GM10847 (cell line): ENCODE data around the gene SLC6A6.

Source experiments
- POLR2A ChIP-seq: IDR thresholded peaks from 2 replicates; pipeline ENCODE4 v1.6.1; 2011; ENCODE audit not compliant: insufficient read length; ENCODE audit errors: extremely low read depth

Gene SLC6A6

DNA sequence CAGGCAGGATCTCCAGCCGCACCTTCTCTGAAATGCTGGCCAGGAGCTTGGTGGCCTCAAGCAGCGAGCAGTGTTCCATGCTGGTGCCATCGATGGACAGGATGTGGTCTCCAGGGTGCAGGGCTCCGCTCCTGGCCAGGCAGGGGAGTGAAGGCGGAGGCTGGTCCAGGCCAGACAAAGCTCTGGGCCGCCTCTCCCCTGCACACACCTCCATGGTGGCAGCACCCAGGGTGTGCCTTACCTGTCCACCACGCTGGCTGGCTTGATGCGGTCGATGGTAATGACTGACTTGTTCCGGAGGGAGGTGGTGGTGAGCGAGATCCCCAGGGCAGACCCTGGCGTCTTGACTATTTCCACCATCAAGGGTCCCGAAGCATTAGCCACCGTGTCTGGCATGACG is 117.7 kb downstream of the SLC6A6 start:
- no peak for TF ChIP-seq POLR2A

DNA sequence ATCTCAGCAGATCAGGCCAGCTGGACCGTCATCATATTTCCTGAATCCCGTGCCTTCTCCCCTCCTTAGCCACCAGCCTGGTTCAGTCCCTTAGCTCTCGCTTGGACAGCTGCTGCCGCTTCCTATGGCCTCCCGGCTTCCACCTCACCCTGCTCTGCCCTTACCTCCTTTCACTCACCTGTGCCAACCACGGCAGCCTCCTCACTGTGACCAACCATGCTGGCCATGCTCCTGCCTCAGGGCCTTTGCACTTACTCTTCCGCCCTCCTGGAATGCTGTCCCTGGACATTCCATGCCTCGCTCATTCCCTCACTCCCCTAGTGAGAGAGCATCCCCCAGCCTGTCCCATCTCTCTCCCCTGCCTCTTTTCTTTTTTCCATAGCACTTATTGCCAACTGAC is 118.6 kb downstream of the SLC6A6 start:
- no peak for TF ChIP-seq POLR2A

DNA sequence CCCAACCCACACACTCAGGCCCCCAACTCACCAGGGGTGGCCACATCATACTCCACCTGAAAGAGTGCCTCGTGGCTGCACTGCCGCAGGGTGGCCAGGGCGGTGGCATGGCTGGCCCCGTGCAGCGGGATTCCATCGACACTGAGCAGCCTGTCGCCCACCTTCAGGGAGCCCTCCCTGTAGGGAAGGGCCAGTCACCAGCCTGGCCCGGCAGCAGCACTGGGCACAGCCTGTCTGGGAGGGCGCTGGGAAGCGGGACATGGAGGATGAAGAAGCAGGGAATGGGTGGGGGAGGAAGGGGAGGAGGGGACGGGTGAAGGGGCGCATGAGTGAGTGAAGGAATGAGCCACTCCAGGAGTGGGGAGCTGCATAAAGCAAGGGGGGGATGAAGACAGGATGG is 119.2 kb downstream of the SLC6A6 start:
- no peak for TF ChIP-seq POLR2A

DNA sequence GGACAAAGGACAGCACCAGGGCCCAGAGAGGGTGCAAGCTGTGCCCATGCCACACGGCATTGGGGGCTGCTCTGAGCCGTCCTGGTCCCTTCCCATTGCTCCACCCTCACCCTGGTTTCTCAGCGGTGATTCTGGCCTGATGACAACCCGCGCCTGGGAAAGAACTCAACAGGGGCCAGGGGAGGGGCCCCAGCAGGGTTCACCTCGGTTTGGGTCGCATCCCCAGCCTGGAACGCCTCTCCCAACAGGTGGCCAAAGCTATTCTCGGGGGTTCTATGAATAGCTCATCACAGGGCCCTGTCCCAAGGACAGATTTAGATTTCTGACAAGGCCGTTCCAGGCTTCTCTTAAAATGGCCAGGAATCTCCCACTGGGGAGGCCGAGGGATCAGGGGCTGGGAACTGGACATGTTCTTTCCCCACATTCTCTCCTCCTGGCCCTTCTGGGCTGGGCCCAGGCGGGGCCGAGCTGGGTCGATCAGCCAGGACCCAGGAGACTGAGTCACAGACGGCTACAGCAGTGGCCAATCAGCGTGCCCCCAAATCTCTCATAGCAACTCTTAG is 119.8 kb downstream of the SLC6A6 start:
- no peak for TF ChIP-seq POLR2A

DNA sequence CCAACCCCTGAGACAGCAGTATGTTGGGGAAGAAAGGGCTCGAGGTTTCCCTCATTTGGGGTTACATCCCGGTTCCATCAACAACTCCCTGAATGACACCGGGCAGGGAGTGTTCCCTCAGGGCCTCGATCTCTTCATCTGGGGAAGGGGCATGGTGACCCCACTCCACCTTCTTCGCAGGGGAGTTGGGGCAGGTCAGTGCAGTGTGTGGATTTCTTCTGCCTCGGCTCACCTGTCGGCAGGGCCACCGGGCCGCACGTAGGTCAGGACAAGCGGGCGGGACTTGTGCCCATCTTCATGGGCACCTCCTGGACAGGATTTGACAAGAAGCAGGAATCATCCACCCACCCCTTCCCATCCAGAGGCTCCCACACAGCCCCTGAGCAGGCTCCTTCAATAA is 120.4 kb downstream of the SLC6A6 start:
- no peak for TF ChIP-seq POLR2A

DNA sequence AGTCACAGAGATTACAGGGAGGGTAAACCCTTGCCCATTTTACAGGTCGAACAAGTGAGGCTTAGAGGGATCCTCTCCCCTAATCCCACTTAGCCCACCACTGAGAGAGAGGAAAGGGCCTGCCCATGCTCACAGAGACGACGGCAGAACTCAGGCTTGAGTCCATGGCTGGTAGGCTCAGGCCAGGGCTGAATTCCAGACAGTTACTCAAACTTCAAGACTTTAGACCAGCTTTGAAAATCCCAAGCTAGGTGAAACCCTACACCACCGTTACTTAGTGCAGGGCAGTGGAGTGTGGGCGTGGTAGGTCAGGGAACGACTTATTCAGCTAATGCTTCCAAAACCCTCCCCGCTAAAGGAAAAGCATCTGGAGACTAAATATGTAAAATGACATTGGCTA is 121.4 kb downstream of the SLC6A6 start:
- no peak for TF ChIP-seq POLR2A

DNA sequence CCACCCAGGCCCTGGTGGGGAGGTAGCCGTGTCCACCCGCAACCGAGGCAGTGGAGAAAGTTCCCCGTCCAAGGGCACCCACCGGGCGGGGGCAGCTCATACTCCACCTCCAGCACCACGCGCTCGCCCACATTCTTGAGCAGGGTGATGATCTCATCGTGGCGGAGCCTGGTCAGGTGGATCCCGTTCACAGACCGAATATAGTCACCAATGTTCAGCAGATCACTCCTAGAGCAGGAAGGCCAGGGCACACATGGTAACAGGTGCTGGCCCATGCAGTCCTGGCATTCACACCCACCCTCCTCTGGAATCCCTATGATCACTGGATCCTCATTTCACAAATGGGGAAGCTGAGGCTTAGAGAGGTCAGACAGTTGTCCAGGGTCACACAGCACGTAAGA is 121.9 kb downstream of the SLC6A6 start:
- TF ChIP-seq POLR2A, result no peak

DNA sequence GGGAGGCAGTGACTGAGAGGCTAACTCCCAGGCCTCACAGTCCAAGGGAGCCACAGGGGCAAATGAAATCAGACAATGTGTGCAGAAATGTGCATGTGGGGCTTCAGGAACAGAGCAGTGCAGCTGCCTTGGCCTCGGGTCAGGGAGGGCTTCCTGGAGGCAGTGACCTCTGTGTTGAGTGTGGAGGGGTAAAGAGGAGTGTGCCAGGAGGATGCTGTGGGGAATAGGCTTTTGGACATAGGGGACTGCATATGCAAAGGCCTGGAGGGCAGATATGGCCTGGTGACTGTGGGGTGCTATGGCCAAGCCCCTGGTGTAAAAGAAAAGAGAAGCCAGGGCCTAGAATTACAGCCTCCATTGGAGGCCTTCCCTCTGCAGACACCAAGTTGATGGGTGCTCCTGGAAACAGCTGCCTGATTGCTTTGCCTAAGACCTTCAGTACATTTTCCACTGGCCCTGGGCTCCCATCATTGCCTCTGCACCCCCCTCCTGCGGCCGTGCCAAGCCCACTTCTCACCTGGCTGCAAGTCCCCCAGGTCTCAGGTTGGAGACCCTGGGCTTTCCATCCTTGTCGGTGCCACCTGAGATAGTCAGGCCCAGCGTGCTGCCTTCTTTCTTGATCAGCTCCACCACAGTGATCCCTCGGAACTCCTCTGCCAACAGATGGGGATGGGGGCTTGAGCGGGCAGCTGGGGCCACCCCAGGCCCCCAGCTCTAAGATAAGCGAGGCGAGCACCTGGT is 122.7 kb downstream of the SLC6A6 start:
- TF ChIP-seq POLR2A, result no peak

DNA sequence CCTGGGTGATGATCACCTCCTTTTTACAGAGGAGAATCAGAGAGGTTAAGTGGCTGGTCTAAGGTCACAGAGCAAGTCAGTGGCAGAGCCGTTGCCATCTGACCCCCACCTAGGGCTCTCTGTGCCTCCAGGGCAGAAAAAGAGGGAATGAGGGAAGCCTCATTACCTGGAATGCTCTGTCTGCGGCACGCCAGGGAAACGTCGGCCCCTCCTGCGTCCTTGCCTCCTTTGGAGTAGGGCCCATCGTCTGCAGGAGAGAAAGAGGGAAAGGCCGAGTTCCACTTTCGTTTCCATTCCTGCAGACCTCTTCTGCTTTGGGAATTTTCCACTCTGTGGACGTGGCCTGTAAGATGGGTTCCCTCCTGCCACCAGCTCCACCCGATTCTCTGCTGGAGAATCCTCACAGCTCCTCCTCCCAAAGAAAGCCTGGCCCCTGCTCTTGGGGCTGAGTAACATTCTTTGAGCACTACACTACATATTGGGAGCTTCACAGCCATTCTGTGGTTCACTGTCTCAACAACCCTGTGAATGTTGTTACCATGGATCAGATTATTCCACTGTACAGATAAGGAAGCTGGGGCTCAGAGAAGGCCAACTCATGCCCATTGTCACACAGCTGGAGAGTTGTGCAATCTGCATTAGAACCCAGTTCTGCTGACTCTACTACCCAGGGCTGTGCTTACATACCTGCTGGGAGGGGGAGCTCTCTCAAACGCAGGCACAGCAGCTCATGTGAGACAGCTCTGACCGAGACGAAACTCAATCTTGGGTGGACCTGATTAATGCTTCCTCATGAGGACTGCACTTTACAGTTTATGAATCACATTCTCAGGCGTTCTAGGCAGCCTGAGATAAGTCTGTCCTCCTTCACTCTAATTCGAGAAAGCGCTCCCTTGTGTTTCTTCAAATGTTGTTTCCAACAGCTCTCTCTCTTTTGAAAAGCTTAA is 123.6 kb downstream of the SLC6A6 start:
- no peak for TF ChIP-seq POLR2A

DNA sequence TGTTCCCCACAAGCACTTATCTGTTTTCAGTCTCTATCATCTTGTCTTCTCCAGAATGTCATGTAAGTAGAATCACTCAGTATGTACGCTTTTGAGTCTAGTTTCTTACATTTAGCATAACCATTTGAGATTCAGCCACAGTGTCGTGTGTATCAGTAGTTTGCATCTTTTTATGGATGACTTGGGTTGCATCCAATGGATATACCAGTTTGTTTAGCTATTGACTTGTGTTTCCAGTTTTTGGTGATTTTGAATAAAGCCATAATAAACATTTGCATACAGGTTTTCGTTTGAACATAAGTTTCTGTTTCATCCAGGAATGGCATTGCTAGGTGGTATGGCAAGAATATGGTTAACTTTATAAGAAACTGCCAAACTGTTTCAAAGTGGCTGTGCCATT is 125.7 kb downstream of the SLC6A6 start:
- TF ChIP-seq POLR2A, result no peak

DNA sequence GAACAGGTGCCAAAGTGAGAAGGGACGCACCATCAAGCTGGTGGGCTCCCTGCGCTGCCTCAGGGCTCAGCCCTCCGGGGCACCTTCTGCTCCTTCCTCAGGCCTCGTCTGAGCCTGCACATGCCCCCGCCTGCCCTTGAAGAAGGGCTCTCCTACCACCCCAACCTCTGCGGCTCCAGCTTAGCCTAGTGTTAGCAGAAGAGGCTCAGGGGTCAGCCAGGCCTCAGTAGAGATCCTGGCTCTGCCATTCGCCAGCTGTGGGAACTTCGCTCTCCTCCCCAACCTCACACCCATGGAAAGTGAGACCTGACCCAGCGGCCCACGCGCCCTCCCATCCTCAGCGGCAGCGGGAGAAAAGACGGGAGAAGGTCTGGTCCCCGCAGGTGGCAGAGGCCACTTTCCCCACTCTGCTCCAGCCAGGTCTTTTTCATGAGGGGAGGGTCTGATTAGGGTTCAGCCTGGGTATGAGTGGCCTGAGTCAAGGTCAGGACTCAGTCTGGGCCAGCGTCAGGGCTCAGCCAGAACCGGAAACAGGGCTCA is 129.5 kb downstream of the SLC6A6 start:
- no peak for TF ChIP-seq POLR2A

DNA sequence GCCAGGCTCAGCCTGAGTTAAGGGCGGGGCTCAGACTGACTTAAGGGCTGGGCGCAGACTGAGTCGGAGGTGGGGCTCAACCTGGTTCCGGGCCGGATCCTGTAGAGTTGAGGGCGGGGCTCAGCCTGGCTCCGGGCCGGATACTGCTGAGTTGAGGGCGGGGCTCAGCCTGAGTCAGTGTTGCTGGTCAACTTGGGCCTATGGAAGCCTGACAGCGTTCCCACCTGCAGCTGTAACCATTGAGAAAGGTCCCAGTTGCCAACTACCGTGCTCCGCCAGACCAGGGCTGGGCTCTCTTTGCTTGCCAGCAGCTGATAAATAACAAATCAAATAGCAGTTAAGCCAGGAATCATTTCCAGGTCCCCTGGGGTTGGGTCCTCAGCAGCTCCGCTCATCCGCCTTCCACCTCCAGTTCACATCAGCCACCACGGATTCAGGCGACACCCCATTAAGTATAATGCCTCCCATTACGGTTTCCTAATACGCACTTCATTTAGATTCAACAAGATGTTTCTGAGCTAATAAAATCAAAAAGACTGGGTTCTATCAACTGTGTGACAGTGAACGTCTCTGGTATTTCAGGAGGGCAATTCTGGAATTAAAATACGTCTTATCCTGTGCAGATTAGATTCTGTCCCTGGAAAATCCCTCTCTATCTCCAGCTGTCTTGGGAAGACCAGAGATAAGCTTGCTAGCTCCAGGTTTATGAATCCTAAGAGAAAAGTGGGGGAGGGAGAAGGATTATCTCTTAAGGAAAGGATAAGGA is 130.5 kb downstream of the SLC6A6 start:
- TF ChIP-seq POLR2A, result no peak

DNA sequence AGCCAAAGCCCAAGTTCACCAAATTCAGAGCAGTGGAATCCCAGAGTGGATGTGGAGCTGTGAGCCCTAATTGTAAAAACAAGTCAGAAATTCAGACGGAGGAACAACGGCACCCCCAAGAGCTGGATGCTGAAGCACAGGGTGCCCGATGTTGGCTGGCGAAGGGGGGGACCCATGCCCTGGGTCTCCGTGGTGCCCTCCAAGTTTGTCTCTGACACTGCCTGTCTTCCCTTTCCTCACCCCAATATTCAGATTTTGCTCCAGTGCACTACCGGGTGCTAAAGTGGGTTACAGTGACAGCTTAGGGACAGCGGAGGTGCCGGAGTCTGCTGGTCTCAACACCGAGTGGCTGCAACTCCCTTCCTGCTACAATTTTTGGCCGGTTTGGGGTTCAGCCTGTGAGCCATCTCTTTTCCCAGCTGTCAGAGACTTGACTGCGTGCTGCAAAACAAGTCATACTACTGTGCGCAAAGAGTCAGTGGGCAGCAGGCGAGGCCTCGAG is 131.1 kb downstream of the SLC6A6 start:
- TF ChIP-seq POLR2A, result no peak

DNA sequence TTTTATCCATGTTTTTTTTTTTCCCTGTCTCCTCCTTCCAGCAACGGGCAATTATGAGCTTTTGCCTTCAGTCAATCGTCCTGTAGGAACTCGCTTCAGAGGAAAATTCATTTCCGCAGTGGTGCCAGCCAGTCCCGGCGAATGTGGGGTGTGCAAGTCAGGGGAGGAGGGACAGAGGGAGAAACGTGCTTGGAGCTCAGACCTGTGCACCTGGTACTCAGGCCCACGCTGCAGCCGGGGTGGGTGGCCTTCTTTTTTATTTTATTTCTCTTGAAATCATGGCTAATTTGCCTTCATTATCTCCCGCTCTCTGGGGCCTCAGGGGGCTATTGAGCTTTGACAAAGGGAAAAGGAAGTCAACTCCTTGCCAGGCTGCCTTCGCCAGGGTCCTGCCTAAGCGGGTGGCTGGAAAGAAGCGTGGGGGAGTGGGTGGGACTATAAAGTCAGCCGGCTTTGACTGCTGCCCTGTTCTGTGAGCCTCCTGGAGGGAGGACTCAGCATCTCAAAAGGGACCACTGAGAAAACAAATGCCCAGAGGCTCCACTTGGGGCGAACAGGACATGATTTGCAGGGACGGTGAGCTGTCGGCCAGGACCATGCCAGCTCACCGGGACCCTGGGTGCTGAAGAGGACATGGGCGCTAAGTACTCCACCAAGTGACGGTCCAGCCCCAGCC is 132.2 kb downstream of the SLC6A6 start:
- TF ChIP-seq POLR2A, result no peak
